BJ (cell line): Measurements from ENCODE around the gene PLAC8. TPM values are rescaled to one million over a fixed set of nuclear protein-coding genes. Genes with fewer than 3 reads are reported as not detected.
"Not testable (repeated sequence)": the region's sequence is repeated elsewhere in the genome, so short reads cannot be mapped to it uniquely, and the experiment has no call there.

ENCODE experiments used
- CTCF ChIA-PET: fragments of 350-600 bp; formaldehyde crosslinking; extraction: SDS; loops from one replicate; lab custom pipeline; 2021; ENCODE audit warnings: antibody characterized with exemption, inconsistent platforms; lab: Yijun Ruan, JAX
- POLR2A ChIA-PET: fragments of 300-600 bp; sonication (Branson Sonifier 250); formaldehyde crosslinking; extraction: SDS; loops from one replicate; lab custom pipeline; 2021; ENCODE audit warnings: antibody characterized with exemption; lab: Charles Lee
- DNase-seq: peaks from one replicate; pipeline ENCODE4 v3.0.0-alpha.2; 2011; ENCODE audit warnings: low read depth
- H3K27me3 ChIP-seq: 2 replicates; pipeline ENCODE4 v1.6.0; 2011; ENCODE audit warnings: low read length; ENCODE audit not compliant: control insufficient read depth, insufficient read depth
- H3K36me3 ChIP-seq: 2 replicates; pipeline ENCODE4 v1.5.1; 2011; ENCODE audit warnings: low read length; ENCODE audit not compliant: control insufficient read depth, insufficient read depth
- H3K4me3 ChIP-seq: 2 replicates; pipeline ENCODE4 v1.5.1; 2011; ENCODE audit warnings: low read depth, mild to moderate bottlenecking, control low read depth, low read length
- CTCF ChIP-seq: IDR thresholded peaks from 2 replicates; pipeline ENCODE4 v1.5.1; 2011; ENCODE audit warnings: low read depth, mild to moderate bottlenecking, control low read depth, inconsistent platforms, low read length, moderate library complexity; ENCODE audit not compliant: insufficient read depth
- polyA plus RNA-seq: library from polyadenylated mRNA; depleted of rRNA; stranded (reverse); fragments of >200 nt; gene quantifications from 2 replicates; pipeline ENCODE4 v1.2.3, GENCODE V29; 2011

Gene PLAC8
- polyA plus RNA-seq, 1 experiment = 13.7 TPM

GRCh38 chr4:83093060-83093640 lies 21.4 kb downstream of the PLAC8 start:
- POLR2A ChIA-PET = no interaction called here

DNA sequence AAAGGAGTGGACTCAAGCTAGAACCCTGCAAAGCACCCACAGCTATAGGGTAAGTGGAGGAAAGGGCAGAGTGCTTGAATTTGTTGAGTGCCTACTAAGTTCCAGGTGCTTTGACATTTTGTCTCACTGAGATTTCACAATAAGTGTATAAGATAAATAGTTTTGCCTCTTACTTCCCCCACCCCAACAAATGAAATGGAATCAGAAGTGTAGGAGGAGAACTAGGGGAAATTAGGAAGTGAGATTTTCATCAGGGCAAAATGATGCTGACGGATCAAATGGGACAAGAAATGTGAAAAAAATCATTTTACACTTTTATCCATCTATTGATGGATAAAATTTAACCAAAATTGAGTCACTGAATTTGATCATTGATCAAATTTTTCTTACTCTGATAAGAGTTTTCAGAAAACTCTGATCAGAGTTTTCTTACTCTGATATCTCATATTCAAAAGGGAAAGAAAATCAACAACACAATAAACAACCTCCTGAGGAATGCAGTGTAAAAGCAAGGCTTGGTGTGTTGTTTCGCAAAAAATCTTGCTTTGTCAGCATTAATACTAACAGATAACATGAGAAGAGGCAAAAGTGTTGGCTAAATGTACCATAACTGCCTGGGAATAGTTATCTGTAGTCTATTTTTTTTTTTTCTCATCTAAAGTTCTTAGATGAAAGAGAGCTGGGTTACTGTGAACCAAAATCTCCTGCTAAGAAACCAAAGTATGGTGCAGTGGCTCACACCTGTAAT lies 24.9 kb downstream of the PLAC8 start:
- no peak for DNase-seq
- H3K4me3 ChIP-seq = no peak overlapping the region
- TF ChIP-seq CTCF = no peak
- no peaks in the 10 kb centered on the region for H3K36me3 ChIP-seq
- CTCF ChIA-PET = no interaction called here
- POLR2A ChIA-PET = no interaction called here
- H3K27me3 ChIP-seq = no peaks in the 10 kb centered on the region

More at GRCh38 chr4:83093060-83093640, 21.4 kb downstream of the PLAC8 start:
- no peaks in the 10 kb centered on the region for H3K36me3 ChIP-seq
- H3K4me3 ChIP-seq = no peak overlapping the region
- H3K27me3 ChIP-seq = no peaks in the 10 kb centered on the region
- no peak for TF ChIP-seq CTCF
- DNase-seq = no peak
- CTCF ChIA-PET = interaction anchor here (0.8 to 1.0 kb wide), 2 partner anchors 17 to 160 kb away, joined by 3 to 4 read pairs; no protein-coding TSS in a partner anchor

DNA sequence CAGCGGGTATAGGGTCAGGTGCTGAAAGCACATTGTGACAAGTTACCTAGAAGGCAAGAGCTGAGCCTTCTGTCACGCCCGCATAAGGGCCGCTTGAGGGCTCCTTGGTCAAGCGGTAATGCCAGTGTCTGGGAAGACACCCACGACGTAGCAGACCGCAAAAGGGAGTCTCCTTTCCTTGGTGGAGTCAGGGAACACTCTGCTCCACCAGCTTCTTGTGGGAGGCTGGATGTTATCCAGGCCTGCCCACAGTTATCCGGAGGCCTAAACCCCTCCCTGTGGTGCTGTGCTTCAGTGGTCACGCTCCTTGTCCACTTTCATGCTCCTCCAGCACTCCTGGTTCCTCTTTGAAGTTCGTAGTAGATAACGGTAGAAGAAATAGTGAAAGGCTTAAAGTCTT lies 29.6 kb downstream of the PLAC8 start:
- H3K4me3 ChIP-seq, DNase-seq, POLR2A ChIA-PET, H3K36me3 ChIP-seq, H3K27me3 ChIP-seq, CTCF ChIA-PET: not testable (repeated sequence)

- ChIA-PET CTCF (no interaction called here), POLR2A (no interaction called here)
- Histone ChIP-seq H3K27me3 (no peaks in the 10 kb centered on the region), H3K4me3 (no peak overlapping the region), H3K36me3 (no peaks in the 10 kb centered on the region)
- DNase-seq = no peak
- no peak for TF ChIP-seq CTCF
Observed at GRCh38 chr4:83083925-83084475, 30.5 kb downstream of the PLAC8 start.

GRCh38 chr4:83082777-83083176 lies 31.8 kb downstream of the PLAC8 start:
- POLR2A ChIA-PET = no interaction called here
- no peak for DNase-seq
- CTCF ChIA-PET = interaction anchor here (0.6 to 1.6 kb wide), 3 partner anchors 9 to 170 kb away, joined by 3 to 5 read pairs (median 3); no protein-coding TSS in a partner anchor
- Histone ChIP-seq H3K27me3 (no peaks in the 10 kb centered on the region), H3K4me3 (no peak overlapping the region), H3K36me3 (no peaks in the 10 kb centered on the region)
- TF ChIP-seq CTCF = no peak
